ENCODE data around the gene SIGLEC5.

DNA sequence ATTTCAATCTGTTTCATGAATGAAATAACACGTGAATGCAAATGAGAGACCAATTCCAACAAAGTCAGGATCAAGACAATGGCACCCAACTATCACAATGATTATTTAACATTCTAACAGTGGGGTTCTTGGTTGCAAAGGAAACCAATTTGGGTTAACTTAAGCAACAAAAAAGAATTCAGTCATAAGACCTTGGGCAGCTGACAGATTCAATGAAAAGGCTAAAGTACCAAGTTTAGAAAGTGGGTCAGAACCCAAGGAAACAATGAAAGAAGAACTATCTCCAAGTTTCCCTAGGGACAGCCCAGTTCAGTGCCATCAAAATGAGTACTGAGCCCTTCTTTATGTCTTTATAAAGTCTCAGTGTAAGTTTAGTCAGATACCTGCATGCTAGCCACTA is 33.9 kb upstream of the SIGLEC5 start:
- TF ChIP-seq, protein P1, sequence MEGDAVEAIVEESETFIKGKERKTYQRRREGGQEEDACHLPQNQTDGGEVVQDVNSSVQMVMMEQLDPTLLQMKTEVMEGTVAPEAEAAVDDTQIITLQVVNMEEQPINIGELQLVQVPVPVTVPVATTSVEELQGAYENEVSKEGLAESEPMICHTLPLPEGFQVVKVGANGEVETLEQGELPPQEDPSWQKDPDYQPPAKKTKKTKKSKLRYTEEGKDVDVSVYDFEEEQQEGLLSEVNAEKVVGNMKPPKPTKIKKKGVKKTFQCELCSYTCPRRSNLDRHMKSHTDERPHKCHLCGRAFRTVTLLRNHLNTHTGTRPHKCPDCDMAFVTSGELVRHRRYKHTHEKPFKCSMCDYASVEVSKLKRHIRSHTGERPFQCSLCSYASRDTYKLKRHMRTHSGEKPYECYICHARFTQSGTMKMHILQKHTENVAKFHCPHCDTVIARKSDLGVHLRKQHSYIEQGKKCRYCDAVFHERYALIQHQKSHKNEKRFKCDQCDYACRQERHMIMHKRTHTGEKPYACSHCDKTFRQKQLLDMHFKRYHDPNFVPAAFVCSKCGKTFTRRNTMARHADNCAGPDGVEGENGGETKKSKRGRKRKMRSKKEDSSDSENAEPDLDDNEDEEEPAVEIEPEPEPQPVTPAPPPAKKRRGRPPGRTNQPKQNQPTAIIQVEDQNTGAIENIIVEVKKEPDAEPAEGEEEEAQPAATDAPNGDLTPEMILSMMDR (IDR thresholded peaks at IDR 0.05; ENCODE audit: insufficient read depth, low read depth, low read length) = no peak
- no peak for TF ChIP-seq EZH2 (IDR thresholded peaks at IDR 0.05; ENCODE audit: insufficient read depth, low read length)
